ENCODE measurements around the gene MGMT. TPM values are rescaled to one million over a fixed set of nuclear protein-coding genes. Genes with fewer than 3 reads are reported as not detected.

MGMT gene
- total RNA-seq, 2 experiments from 2014 or later = 17.0 to 24.8 TPM

DNA sequence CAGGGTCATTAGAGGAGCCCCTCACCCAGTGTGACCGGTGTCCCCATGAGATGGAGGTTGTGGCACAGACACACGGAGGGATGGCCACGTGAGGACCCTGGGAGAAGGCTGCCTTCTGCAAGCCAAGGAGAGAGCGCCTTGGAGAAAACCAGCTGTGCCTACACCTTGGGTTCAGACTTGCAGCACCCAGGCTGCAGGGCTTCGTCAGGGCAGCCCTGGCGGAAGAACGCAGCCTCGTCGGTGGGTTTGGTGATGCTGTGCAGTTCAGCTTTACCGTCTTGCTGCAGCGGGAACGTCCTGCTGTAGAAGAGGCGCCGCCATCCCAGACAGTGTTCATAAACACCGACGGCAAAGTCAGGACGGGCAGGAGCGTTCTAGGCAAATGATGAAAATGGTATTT is 89.3 kb downstream of the MGMT start:
- peaks cover 1% of the 10 kb centered on the region for H3K36me3 Mint-ChIP-seq
- CTCF ChIA-PET = no interaction called here

DNA sequence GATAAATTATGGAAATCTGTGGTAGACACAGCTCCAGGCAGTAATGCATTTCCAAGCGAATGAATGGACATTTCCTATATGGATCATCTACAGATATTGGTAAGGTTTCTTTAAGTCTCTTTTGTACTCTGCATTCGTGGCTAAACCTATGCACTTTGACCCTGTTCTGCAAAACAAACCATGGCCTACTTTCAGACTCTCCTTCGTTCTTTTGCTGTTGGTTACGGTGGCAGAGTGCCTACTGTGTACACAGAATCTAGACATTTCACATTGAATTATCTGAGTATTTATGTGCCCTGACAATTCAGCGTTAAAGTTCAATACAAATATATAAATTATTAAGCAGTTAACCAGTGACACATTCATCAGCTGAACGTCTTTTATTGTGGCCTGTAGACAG is 93.3 kb downstream of the MGMT start:
- Mint-ChIP-seq H3K9me3 (ENCODE audit: low read depth) (no peaks in the 10 kb centered on the region), H3K27ac (no peak overlapping the region), H3K4me3 (no peak overlapping the region), H3K36me3 (peaks cover 5% of the 10 kb centered on the region), H3K27me3 (no peaks in the 10 kb centered on the region), H3K4me1 (no peaks in the 10 kb centered on the region)
- CTCF ChIA-PET = no interaction called here
- ATAC-seq (no peak), DNase-seq (no peak)

More for the DNA sequence above, 89.3 kb downstream of the MGMT start:
- Mint-ChIP-seq H3K4me1 (no peaks in the 10 kb centered on the region), H3K27me3 (no peaks in the 10 kb centered on the region), H3K4me3 (no peak overlapping the region), H3K9me3 (ENCODE audit: low read depth) (no peaks in the 10 kb centered on the region), H3K27ac (no peak overlapping the region)
- ATAC-seq (no peak), DNase-seq (no peak)

DNA sequence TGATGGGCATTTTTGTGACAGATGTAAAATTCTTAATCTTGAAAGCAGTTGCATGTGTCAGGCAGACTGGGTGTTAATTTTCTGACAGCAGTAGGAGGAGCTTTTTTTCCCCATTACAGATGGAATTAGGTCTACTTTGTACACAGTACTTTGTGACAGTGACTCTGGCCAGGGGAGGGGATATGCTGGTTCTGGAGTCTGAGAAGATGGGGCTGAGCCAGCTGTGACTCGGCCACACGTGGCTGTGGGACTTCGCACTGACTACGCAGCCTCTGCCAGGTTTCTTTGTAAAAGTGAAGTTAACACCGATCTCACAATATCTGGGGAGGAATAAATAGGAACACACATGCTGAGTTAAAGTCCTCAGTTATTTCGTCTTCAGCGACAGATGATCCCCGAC is 95.4 kb downstream of the MGMT start:
- Mint-ChIP-seq H3K9me3 (ENCODE audit: low read depth) (no peaks in the 10 kb centered on the region), H3K36me3 (peaks cover 5% of the 10 kb centered on the region), H3K27ac (no peak overlapping the region), H3K4me3 (no peak overlapping the region), H3K27me3 (no peaks in the 10 kb centered on the region), H3K4me1 (no peaks in the 10 kb centered on the region)
- DNase-seq = no peak
- CTCF ChIA-PET = no interaction called here
- ATAC-seq = no peak

DNA sequence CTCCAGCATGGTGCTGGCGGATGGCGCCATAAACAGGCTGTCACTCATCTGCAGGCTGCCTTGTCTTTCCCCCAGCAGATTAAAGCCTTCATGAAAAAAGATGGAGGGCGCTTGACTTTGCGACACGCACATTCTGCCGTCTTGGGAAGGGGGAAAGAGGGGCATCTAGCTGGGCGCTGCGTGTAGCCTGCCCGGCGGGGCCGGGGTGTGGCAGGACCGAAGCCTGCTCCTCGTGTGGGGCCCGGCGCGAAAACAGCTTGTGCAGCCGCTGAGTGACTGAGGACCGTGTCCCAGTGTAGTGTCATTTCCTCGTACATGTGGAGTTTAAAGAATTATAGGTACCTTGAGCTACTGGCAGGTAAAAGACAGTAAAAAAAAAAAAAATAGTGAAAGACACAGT is 97.9 kb downstream of the MGMT start:
- Mint-ChIP-seq H3K27me3 (no peaks in the 10 kb centered on the region), H3K36me3 (peaks cover 5% of the 10 kb centered on the region), H3K4me3 (no peak overlapping the region), H3K4me1 (no peaks in the 10 kb centered on the region), H3K9me3 (ENCODE audit: low read depth) (no peaks in the 10 kb centered on the region), H3K27ac (no peak overlapping the region)
- CTCF ChIA-PET = no interaction called here
- ATAC-seq (no peak), DNase-seq (no peak)

DNA sequence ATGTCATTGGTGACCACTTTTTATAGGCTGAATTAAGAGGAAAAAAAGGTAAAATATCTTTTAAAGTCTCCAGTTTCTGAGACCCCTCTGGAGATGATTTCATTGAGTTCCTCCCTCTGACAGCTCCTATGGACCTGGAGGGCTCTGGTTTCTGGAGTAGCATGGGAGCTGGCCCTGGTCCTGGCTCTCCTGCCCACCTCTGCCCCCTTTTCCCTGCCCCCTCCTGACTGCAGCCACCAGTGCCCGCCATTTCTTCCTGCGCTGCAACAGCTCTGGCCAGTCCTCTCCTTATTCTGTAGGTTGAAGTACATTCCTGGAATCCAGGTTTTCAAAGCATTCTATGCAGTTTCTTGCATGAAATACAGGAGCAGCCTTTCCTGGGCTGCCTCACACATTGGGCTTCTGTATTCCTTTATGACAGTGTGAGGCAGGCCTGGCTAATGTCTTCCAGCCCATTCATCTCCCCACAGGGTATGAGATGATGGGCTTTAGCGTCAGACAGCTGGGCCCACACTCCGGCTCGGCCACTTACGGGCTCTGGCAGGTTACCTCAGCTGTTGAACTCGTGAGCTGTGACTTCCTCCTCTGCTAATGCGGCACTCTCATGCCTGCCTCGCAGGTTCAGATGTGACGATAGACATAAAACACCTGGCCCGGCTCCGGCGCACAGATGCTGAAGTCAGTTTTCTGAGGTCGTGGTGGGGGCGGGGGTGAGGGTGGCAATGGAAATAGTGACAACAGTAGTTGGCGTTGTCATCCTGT is 101.7 kb downstream of the MGMT start:
- DNase-seq = no peak
- Mint-ChIP-seq H3K27me3 (no peaks in the 10 kb centered on the region), H3K4me1 (no peaks in the 10 kb centered on the region), H3K4me3 (no peak overlapping the region), H3K36me3 (peaks cover 3% of the 10 kb centered on the region), H3K27ac (no peak overlapping the region), H3K9me3 (ENCODE audit: low read depth) (no peaks in the 10 kb centered on the region)
- CTCF ChIA-PET = no interaction called here
- no peak for ATAC-seq

DNA sequence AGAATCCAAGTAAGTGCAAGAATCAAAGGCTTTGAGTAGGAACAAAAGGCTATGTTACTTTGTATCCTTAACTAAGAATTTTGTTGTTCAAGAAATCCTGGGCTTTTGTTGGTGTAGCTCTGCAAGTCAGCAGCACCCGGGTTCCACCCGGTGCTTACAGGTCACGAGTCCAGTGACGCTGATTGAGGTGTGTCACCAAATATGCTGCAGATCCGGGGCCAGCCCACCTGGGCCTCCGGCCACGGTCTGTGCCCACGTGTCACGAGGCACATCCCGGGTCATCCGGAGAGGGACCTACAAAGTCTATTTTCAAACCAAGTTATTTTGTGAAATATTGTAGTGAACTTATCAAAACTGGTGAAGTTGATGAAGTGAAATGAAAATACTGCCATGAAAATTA is 103.1 kb downstream of the MGMT start:
- H3K9me3 Mint-ChIP-seq (ENCODE audit: low read depth) = no peaks in the 10 kb centered on the region
- no peak overlapping the region for H3K4me3 Mint-ChIP-seq
- no peak for DNase-seq
- H3K27me3 Mint-ChIP-seq = no peaks in the 10 kb centered on the region
- H3K36me3 Mint-ChIP-seq = peaks cover under 1% of the 10 kb centered on the region
- no peak overlapping the region for H3K27ac Mint-ChIP-seq
- CTCF ChIA-PET = no interaction called here
- no peak for ATAC-seq
- no peaks in the 10 kb centered on the region for H3K4me1 Mint-ChIP-seq

DNA sequence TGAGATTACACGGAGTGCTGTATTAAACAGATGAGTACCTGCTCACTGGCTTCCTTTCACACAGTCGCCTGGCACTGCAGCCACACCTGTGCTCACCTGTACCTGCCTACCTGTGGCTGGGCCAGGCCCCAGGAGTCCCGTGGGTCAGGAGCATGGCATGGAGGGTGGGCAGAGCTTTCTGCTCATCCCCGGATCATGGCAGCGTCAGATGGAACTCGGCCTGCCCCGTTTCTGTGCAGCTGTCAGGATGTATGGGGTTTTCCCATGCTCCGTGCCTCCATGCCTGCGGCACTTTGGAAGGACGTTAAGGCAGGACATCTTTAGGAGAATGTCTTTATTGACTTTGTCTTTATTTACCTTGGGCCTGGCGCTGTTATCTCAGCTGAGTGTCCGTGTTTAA is 112.2 kb downstream of the MGMT start:
- DNase-seq (no peak), ATAC-seq (no peak)
- H3K4me1 Mint-ChIP-seq = no peaks in the 10 kb centered on the region
- H3K27ac Mint-ChIP-seq = no peak overlapping the region
- H3K36me3 Mint-ChIP-seq = no peaks in the 10 kb centered on the region
- CTCF ChIA-PET = no interaction called here
- no peaks in the 10 kb centered on the region for H3K27me3 Mint-ChIP-seq
- H3K9me3 Mint-ChIP-seq (ENCODE audit: low read depth) = peaks cover 3% of the 10 kb centered on the region
- no peak overlapping the region for H3K4me3 Mint-ChIP-seq

DNA sequence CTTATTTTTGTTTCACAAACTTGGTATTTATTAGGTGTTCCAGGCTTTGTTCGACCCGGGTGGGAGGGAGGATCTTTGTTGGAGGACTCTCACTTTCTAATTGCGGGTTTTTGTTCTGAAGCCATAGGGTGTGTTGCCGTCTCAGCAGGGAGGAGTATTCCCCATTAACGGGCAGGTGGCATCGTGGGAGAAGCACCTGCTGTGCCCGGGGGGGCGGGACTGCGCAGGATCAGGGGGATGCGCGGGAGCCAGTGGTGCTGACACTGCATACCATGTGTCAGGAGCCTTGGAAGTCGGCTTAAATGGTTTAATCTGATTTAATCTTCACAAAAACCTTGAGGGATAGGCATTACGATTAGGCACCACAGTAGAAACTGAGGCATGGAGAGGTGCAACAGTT is 113.0 kb downstream of the MGMT start:
- Mint-ChIP-seq H3K36me3 (peaks cover 2% of the 10 kb centered on the region), H3K4me1 (no peaks in the 10 kb centered on the region), H3K27ac (no peak overlapping the region), H3K27me3 (no peaks in the 10 kb centered on the region), H3K4me3 (no peak overlapping the region), H3K9me3 (ENCODE audit: low read depth) (peaks cover 3% of the 10 kb centered on the region)
- ATAC-seq = no peak
- CTCF ChIA-PET = no interaction called here
- no peak for DNase-seq

DNA sequence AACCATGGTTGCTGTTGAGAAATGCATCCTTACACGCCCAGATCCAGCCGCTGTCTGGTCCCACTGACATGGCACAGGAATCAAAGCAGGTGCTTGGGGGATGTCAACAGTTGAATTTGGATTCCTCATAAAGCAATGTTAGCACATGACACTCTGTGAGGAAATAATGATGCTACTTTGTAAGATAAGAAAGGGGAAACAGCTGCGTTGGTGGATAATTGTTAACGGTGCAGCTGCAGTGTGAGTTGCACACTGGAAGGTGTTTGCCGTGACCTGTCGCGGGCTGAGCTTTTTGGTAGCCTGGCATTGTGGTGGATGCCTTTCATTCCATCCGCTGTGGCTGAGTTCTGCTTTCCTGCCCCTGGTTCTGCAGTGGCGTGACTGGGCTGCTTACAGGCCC is 113.9 kb downstream of the MGMT start:
- Mint-ChIP-seq H3K27ac (no peak overlapping the region), H3K4me3 (no peak overlapping the region), H3K36me3 (peaks cover 2% of the 10 kb centered on the region), H3K27me3 (no peaks in the 10 kb centered on the region), H3K9me3 (ENCODE audit: low read depth) (peaks cover 3% of the 10 kb centered on the region), H3K4me1 (no peaks in the 10 kb centered on the region)
- no peak for DNase-seq
- CTCF ChIA-PET = no interaction called here
- no peak for ATAC-seq

DNA sequence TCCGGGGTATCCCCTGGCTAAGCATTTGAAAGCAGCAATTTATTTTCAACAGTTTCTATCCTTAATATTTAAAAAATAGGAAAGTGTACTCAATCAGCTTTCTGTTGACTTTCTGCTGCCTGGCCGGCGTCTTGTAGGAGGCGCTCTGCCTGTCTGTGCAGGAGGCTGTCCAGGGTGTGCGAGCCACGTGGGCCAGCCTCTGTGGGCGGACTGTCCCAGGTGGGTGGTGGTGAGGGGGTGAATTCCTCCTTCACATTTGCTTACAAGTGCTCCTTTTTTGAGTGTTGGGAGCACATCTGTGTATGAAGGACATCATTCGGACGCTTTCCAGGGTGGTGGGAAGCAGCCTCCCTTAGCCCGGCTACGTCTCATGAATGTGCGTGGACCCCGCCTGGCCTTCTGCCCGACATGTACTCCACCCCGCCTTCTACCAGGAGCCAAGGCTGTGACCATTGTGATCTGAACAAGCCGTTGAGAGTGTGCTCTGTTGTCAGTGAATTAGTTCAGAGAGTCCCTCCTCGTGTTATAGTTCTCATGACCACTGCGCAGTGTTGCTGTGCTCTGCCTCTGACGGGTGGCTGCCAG is 114.9 kb downstream of the MGMT start:
- Mint-ChIP-seq H3K9me3 (ENCODE audit: low read depth) (peaks cover 10% of the 10 kb centered on the region), H3K4me3 (no peak overlapping the region), H3K27me3 (no peaks in the 10 kb centered on the region), H3K27ac (no peak overlapping the region), H3K36me3 (peaks cover 10% of the 10 kb centered on the region), H3K4me1 (no peaks in the 10 kb centered on the region)
- CTCF ChIA-PET = no interaction called here
- ATAC-seq (no peak), DNase-seq (no peak)

DNA sequence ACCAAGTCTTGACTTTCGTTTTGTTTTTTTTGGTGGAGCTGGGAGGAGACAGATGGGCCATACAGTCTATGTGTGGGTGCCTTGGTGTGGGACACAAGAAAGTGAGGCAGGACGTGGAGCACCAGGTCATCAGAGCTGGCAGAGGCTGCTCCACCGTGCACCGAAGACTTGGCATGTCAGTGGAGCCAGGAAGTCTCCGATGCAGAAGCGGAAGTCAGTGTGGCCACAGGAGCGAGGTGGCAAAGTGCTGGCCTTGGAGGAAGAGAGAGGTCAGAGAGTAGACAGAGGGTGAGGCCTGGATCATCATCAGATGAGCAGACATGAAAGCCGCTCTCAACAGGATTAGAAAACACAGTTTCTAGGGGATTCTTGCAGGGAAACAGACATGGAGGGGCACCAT is 116.8 kb downstream of the MGMT start:
- DNase-seq (no peak), ATAC-seq (no peak)
- Mint-ChIP-seq H3K36me3 (peaks cover 24% of the 10 kb centered on the region), H3K27ac (no peak overlapping the region), H3K27me3 (no peaks in the 10 kb centered on the region), H3K9me3 (ENCODE audit: low read depth) (peaks cover 20% of the 10 kb centered on the region), H3K4me1 (no peaks in the 10 kb centered on the region), H3K4me3 (no peak overlapping the region)
- CTCF ChIA-PET = no interaction called here

DNA sequence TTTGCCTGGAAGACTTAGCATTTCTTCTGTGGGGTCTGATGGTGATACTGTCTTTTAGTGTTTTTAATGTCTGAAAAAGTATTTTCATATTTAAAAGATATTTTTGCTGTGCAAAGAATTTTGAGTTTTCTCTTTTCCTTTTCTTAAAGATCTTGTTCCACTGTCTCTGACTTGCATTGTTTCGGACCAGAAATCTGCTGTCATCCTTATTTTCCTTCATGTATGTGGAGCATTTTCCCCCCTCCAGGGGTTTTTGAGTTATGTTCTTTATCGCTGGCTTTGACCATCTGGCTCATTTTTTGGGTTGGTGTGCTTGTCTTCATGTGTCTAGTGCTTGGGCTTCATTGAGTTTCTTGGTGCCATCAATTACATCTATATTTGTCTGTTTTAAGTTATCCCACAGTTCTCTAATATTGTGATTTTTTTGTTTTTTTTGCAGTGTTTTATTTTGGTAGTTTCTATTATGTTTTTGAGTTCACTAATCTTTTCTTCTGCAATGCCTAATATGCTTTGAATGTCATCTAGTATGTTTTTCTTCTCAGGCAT is 119.9 kb downstream of the MGMT start:
- no peak overlapping the region for H3K27ac Mint-ChIP-seq
- ATAC-seq (no peak), DNase-seq (no peak)
- H3K4me1 Mint-ChIP-seq = no peaks in the 10 kb centered on the region
- H3K27me3 Mint-ChIP-seq = no peaks in the 10 kb centered on the region
- peaks cover 25% of the 10 kb centered on the region for H3K36me3 Mint-ChIP-seq
- CTCF ChIA-PET = no interaction called here
- no peak overlapping the region for H3K4me3 Mint-ChIP-seq
- peaks cover 20% of the 10 kb centered on the region for H3K9me3 Mint-ChIP-seq (ENCODE audit: low read depth)

DNA sequence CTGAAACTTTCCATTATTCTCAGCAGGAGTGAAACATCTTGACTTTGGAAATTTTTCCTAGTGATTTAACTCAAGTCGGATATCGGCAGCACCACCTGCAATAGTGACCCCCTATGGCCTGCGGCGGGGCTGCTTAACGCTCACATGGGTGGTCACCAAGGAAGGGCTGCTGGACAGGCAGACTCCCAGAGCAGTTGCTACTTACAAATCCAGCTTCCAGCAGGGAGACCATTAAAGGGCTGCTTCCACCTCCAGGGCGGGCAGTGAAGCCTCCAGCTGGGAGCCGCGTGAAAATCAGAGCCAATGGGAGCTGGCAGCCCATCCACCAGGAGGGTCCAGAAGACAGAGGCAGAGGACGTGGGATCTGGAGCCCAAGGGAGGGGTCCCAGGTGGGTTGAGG is 122.5 kb downstream of the MGMT start:
- Mint-ChIP-seq H3K27me3 (no peaks in the 10 kb centered on the region), H3K4me3 (no peak overlapping the region), H3K9me3 (ENCODE audit: low read depth) (peaks cover 17% of the 10 kb centered on the region), H3K27ac (no peak overlapping the region), H3K4me1 (no peaks in the 10 kb centered on the region), H3K36me3 (peaks cover 28% of the 10 kb centered on the region)
- ATAC-seq (no peak), DNase-seq (no peak)
- CTCF ChIA-PET = no interaction called here

DNA sequence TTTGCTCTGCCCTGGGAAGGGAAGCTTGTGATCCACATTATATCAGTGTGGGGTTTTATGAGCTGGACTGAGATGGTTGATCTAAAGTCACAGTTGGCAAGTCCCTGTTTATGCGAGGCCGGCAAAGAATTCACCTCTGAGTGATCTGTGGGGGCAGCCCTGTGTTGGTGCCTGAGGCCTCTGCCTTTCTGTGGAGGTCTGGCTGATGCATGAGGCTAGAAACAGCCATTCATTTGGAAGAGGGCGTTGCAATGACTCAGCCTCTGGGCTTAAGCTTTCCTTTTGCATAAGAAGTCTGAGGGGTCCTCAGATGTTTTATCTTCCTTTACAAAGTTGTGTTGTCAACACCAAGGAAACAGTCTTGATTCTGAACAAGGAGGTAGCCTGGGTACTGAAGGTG is 126.9 kb downstream of the MGMT start:
- DNase-seq (no peak), ATAC-seq (no peak)
- peaks cover 5% of the 10 kb centered on the region for H3K36me3 Mint-ChIP-seq
- CTCF ChIA-PET = interaction anchor here (0.8 kb wide), 1 partner anchor 80 kb away, joined by 3 read pairs; no protein-coding TSS in a partner anchor
- no peaks in the 10 kb centered on the region for H3K9me3 Mint-ChIP-seq (ENCODE audit: low read depth)
- no peaks in the 10 kb centered on the region for H3K4me1 Mint-ChIP-seq
- H3K4me3 Mint-ChIP-seq = no peak overlapping the region
- H3K27me3 Mint-ChIP-seq = no peaks in the 10 kb centered on the region
- H3K27ac Mint-ChIP-seq = no peak overlapping the region
